GM19099 (cell line): ENCODE results near the gene TMEM14C.

Experiments
- POLR2A ChIP-seq: IDR thresholded peaks from 3 replicates; pipeline ENCODE4 v1.6.1; 2011; ENCODE audit warnings: low read depth; ENCODE audit not compliant: insufficient read length; ENCODE audit errors: extremely low read depth

TMEM14C gene

DNA sequence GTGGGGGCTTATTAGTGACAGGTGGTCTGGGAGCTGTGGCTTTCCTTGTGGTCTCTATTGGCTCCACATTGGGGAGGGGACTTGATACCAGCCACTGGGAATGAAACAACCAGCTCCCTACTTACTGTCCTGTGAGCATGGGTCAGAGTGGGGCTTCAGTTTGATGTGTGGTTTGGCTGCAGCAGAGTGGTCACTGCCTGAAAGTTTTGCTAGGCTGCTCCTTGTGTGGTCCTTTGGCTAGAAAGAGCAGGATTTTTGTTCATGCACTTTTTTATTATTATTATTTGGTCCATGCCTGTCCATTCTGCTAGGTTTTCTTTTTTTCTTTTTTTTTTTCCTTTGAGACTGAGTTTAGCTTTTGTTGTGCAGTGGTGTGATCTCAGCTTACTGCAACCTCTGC, 17.2 kb downstream of the TMEM14C start:
- no peak for TF ChIP-seq POLR2A

DNA sequence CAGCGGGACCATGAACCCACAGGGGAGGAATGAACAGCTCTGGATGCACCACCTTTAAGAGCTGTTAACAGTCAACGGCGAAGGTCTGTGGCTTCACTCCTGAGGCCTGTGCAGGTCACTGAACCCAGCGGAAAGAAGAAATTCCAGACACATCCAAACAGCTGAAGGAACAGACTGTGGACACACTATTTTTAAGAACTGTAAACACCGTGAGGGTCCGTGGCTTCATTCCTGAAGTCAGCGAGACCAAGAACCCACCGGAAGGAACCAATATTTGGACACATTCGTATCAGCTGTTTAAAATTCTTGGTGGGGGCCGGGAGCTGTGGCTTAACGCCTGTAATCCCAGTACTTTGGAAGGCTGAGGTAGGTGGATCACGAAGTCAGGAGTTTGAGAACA, 19.4 kb downstream of the TMEM14C start:
- TF ChIP-seq POLR2A = no peak

DNA sequence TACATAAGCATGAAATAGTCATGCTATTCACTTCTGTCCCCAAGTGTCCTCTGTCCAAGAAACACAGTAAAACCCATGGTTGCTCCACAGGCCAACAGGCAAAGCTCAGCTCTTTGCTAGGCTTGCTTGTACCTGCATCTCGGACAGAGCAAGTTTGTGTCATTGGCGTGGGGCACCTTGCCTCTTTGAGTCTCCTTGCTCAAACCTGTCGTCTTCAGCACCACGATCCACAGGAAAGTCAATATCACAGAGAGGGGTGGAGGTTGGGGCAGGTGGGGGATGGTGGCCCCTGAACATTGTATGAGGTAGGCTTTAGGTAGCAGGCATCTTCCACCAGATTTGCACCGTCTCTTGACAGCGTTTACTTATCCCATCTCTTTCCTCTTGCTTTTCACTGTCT, 20.6 kb downstream of the TMEM14C start:
- TF ChIP-seq POLR2A = no peak

DNA sequence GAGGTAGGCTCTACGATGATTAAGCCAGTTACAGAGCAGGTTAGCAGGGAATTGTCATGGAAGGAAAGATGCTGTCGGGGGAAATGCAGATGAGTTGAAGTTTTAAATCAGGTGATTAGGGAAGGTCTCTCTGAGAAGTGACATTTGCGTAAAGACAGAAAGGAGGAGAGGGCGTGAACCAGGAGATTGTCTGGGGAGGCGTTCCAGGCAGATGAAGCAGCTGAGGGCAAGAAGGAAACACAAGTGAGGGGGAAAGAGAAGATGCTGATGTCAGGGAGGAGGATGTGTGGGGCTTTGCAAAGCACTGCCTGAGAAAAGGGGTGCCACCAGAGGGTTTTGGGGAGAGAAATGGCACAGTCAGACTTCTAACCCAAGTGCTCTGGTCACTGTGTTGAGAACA, 22.2 kb downstream of the TMEM14C start:
- TF ChIP-seq POLR2A = no peak

DNA sequence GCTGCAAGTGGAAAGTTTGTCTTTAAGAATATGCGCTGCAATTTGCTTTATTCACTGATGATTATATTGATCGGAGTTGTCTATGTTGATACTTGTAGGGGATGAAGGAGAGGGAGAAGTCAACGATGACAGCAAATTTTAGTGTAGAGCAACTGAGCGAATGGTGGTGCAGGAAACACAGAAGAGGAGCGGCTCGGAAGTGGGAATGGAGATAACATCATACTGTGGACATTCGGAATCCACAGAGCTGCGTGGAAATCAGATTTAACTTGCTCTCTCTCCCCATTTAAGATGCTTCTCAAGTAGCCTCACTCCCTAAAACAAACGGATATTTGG, 24.0 kb downstream of the TMEM14C start:
- TF ChIP-seq POLR2A = no peak

DNA sequence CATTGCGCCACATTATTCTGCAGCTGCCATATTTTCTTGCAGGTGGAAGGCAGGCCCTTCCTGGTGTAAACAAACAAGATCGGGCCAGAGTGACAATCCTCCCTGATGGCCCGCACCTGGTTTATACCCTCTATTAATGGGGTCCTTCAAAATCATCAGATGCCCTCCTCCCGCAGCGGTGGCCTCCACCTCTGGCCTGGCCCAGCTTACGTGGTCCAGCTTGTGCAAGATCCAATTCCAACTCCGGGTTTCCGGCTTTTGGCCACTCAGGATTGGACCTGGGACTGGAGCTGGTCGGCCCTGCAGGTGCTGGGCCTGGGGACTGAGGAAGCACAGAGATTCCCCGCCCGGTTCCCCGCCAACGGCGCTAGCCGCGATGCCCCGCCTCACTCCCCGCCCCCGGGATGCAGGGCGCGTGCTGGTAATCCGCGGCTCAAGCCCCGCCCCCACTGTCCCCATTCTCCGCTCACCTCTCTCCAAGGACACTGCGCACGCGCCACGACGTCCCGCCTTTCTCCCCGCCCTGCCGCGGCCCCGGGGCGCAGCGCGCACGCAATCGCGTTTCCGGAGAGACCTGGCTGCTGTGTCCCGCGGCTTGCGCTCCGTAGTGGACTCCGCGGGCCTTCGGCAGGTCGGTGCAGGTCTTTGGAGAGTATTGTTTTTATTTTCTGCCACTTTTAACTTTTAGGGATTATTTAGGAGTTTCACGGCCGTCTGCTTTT, 24.5 kb downstream of the TMEM14C start, which contains the start of gene TMEM14B:
Gene TMEM14B (plus strand): TSS at position 555 of the 722 bp plus-strand sequence. CDS start 1,441 bp downstream, outside the sequence.
- peak; percentile 96 for TF ChIP-seq POLR2A

DNA sequence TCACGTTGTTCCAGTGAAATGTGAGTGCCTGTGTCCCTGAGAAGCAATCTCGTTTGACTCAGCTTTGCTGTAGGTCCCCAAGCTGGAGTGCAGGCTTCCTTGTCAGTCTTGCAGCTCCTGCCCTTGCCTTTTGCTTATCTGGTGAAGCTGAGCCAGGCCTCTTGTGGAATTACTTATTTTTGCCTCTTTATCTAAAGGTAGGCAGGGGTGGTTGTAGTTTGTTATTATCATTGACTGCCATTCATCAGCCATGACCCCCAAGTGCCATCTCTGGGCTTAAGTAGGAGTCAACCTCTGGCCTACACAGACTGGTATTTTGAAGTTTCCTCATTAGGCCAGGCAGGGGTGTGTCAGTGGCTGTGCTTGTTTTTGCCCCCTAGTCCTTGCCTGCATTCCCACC, 26.9 kb downstream of the TMEM14C start:
- TF ChIP-seq POLR2A = no peak

DNA sequence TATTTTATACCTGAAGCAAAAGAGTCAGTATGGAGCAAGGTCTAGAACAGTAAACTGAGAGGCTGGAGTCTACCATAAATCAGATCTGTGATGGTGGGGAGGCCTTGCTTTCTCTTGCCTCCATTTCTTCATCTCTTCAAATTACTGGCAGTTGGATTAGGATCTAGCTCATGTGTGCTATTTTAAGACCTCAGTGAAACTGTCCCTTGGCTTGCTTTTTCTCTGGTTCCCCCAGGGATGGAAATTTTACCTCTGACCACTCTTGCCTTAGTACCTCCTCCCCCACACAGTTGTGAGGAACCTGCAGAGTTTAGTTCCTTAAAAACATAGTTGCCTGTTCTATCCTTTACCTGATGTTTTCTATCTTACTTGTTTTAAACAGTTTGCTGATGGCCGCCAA, 33.2 kb downstream of the TMEM14C start:
- no peak for TF ChIP-seq POLR2A

DNA sequence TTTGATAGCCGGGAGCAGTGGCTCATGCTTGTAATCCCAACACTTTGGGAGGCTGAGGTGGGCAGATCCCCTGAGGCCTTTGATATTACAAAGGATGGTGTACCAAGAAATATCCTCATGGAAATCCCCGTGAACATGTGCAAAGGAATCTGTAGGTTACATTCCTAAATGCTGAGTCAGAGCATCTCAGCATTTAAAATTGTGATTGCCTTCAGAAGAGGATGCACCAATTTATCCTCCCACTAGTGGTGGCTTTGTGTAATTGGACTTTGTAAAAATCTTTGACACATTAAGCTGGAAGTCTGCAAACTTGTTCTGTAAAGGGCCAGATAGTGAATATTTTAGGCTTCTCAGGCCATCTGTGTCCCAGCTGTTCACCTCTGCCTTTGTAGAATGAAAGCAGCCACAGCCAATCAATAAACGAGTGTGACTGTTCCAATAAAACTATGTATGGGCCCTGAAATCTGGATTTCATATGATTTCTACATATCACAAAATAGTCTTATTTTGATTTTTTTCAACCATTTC, 36.5 kb downstream of the TMEM14C start:
- TF ChIP-seq POLR2A = no peak

DNA sequence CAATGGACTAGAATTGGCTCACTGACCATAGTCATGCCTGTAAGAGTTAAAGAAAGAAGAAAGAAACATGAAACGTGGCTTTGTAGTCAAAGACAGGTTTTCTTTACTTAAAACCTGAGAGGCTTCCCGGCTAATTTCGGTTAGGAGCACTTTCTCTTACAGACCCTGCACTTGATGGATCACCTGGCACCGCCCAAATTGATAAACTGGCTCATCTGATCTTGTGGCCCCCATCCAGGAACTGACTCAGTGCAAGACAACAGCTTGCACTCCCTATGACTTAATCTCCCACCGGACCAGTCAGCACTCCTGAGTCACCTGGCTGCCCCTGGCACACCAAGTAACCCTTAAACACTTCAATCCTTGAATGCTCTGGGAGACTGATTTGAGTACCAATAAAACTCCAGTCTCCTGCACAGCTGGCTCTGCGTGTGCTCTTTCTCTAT, 37.0 kb downstream of the TMEM14C start:
- no peak for TF ChIP-seq POLR2A

DNA sequence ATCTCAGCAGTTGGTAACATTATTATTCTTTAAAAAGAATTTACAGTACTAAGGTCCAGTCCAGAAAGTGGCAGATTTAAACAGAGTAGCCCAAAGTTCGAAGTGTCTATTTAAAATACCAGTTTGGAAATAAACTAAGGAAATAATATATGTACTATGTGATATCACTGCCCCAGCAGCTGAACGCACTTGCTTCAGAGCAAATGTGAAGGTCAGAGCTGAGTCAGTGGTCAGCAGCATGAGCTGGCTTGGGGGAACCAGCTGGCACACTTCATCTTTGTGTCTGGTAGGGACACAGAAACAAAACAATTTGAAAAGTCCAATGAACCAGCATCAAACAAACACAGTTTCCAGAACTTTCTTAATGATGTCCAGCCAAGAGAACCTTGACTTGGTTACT, 40.1 kb downstream of the TMEM14C start:
- TF ChIP-seq POLR2A = no peak

DNA sequence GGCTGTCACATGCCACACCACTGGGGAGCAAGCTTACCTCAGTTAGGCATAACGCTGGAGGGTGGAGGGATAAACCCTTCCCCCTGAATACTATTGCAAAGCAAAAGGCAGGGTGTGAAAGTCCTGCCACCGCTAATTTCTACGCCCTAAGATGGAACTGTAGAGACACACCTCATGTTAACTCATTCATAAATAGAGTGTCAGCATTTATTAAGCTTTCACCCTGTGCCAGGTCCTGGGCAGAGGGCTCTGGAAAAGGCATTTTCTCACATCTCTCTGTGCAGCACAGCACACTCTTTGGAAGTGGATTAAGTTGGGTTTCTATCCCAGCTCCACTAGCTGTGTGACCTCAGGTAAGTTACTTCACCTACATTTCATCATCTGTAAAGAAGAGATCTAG, 46.5 kb downstream of the TMEM14C start:
- TF ChIP-seq POLR2A = no peak

DNA sequence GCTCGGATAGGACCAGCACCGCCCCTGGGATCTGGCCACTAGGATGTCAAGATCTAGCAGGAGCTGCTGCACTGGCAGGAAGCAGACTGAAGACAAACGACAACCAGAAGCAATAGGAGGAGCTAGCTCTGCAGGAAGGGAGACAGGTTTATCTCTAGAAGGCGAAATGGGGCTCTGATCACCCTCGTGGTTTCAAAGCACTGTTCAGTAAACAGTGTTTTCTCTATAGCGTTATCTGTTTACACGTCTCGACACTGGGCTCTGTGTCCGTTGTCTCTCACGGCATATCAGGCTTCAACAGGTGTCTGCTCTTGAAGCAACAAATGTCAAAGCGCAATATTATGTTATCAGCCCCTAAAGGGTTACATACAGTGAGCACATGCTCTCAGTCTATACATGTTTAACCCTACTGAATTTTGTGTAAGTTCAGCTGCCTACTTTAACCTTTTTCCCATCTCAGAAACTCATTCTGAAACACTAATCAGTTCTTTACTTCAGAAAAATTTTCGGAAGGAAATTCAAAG, 48.6 kb downstream of the TMEM14C start:
- no peak for TF ChIP-seq POLR2A

DNA sequence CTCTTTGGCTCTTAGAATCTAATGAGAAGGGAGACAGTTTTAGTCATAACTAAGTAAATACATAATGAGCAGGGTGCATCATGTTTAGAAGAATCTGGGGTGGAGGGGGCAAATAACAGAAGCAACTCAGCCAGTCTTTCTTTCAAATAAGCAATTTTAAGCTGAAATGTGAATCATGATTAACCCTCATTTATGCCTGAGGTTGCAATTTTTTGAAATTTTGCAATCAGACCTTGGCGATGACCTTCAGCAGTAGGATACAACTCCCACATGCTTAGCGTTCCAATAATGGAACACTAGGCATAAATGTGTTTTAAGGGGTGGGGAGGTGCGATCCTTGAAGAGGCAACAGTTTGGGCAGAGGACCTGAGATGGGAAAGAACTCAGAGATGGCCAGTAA, 55.4 kb downstream of the TMEM14C start:
- no peak for TF ChIP-seq POLR2A

DNA sequence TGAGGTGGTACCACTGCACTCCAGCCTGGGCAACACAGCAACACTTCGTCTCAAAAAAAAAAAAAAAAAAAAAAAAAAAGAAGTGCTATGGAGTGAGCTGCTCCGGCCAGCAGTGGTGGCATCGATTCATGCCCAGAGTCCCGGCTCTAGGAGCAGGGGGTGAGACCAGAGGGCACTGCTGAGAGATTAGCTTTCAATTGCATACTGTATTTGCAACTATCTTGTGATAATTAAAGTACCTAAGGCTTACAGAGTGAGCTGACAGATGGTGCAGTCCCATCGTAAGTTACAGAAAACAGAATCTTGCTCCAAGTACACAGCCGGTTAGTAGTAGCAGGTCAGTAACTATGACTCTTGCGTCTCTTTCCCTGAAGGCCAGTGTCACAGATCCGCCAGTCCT, 56.2 kb downstream of the TMEM14C start:
- TF ChIP-seq POLR2A = no peak
